HG03457 (cell line): ENCODE results near the gene CARD16.
"Not testable (repeated sequence)": the region's sequence is repeated elsewhere in the genome, so short reads cannot be mapped to it uniquely, and the experiment has no call there.

Experiments used
- ATAC-seq: cut with Tn5 transposase; IDR thresholded peaks from one replicate; pipeline ENCODE4 v1.9.1; 2021; ENCODE audit warnings: moderate number of reproducible peaks; ENCODE audit not compliant: unreplicated experiment

The CARD16 gene

DNA sequence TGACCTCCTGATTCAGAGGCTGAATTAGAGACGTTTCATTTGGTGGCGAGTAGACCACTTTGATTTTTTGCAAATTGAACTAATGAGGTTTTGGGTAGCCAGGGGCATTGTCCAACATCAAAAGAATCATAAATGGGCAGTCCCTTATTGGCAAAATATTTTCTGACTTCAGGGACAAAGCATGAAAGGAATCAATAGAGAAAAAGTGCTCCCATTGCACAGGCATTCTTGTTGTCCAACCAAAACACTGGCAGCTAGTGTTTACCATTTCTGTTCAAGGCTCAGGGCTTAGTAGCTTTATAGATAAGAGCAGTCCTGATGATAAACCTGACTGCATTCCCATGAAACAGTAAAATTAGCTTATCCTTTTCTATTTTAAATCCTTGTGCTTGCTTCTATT, 6.4 kb upstream of the CARD16 start:
- ATAC-seq = no peak

DNA sequence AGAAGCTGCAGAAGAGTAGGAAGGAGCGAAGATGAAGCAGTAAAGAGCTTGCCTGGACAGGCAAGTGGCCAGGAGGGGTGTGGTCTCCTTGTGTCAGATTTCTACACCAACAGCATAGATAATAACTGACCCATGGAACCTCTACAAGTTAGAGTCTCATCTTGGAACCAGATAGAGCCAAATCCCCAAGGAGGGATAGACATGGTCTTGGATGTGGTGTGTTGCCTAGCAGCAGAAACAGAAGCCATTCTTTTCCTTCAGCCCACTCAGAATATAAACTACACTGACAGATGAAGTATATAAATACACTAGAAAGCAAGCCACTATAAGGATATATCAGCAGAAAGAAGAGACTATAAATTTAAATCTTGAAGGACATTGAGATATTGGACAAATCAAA, 4.3 kb upstream of the CARD16 start:
- no peak for ATAC-seq

GRCh38 chr11:105046898-105047579, 1.9 kb upstream of the CARD16 start:
- ATAC-seq = no peak

- no peak for ATAC-seq
These were observed 651 bp upstream of the CARD16 start for GRCh38 chr11:105045676-105046296.

DNA sequence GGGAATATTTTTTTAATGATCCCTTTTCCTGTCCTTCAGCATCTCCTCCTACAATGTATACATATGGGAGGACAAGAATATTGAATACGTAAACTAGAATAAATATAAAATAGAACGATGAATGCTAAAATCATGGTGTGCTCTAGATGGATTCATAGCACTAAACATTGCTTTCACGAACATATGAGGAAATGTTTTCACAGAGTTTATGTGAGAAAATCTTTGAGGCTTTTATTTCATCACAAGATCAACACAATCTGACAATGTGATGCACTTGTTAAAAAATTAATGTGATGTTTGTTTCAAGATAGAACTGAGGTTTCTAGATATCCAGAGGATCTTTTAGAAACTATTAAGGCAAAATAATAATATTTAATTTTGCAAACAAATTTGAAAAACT, 3.0 kb downstream of the CARD16 start:
- ATAC-seq = no peak

GRCh38 chr11:105040703-105041102, 4.4 kb downstream of the CARD16 start:
- no peak for ATAC-seq

DNA sequence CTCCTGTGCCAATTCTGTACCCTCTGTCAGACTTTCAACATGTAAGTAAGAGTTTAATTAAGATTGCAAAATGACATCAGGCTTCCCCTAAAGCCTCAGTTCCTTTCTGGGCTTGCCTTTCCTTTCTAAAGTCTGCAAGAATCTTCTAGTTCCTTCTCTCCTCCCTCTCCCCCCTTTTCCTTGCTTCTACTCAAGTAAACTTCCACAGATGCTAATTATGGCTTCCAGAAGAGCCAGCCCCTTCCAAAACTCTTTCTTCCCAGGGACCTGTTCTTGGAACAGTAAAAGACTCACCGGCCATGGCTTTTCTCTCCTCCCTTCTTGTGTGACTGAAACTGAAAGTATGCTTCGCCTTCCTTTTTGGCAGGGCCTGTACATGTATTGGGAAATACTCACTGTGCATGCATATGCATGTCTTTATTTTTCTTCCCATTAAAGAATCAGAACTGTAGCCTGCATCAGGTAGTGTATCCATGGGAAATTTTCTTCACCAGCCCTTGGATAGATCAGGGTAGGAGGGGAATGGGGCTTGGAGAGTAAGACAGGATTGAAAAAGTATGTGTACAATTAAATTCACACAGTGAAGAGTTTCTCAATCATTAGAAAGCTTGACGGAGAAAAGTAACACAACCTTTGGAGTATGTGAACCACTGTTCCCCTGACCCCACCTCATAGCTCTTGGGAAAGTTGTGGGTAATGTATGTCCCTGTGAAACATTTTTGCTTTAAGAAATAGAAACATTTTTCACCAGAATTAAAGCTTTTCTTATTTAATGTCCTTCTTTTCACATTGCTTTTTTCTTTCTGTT, 10.1 kb downstream of the CARD16 start, which contains the start of gene CASP1:
TSS of gene CASP1 (minus strand) at position 332 of the 808 bp plus-strand sequence. CDS start at position 301, 31 bp downstream.
- peak; percentile 97 for ATAC-seq

- not testable (repeated sequence) for ATAC-seq
These were observed 10.7 kb downstream of the CARD16 start for GRCh38 chr11:105034388-105034787.

GRCh38 chr11:105033781-105034180, 11.4 kb downstream of the CARD16 start:
- ATAC-seq = no peak

DNA sequence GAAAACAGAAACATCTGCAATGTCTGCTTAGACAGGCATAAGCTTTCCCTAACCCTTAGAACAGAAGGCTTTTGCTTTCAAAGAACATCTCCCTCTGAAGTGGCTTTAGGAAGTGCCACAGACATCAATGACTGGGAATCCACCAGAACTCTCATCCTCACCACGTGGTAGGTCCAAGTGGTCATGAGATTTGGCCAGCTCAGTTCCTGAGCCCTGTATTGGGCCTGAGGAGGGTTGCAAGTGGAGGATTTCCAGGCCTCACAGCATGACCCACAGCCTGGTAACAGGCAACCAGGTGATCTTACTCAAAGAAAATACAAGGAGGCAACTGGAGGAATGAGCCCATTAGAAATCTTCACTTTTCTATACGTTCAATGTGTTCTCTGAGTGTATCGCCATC, 11.8 kb downstream of the CARD16 start:
- ATAC-seq = no peak

DNA sequence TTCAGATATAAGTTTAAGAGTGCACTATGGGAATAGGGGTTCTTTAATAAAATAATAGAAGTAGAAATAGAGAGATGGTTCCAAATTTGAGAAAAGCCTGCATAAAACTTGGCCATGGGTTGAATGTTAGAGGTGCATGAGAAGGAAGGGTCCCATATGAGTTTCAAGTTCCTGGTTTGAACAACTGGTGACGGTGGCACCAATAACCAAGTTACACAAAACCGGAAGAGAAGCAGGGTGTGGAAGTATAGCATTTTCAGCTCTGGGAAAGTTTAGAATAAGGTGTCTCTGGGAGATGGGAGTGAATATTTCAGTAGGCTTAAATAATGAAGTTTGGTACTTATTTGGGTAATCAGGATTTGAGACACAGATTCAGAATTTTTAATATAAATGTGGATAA, 12.6 kb downstream of the CARD16 start:
- ATAC-seq = no peak

GRCh38 chr11:105027678-105028077, 17.5 kb downstream of the CARD16 start:
- no peak for ATAC-seq

DNA sequence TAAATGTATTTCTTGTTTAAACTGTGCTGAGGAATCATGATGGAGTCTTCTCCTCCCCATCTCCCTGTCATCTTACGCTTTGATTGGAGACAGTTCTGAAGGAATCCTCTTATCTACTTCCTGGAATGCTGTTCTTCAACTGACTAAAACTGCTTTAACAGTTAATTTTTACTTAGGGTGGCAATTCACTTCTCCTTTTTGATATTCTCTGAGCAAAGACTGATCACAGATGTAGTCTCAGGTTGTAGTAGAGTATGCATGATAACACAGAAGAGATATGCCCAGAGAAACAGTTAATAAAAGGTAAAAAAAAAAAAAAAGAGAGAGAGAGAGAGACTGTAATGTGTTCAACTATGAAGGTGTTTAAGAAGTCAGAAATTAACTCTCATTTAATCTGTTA, 20.7 kb downstream of the CARD16 start:
- no peak for ATAC-seq

GRCh38 chr11:105023003-105023402, 22.1 kb downstream of the CARD16 start, which contains the start of gene CASP5:
Gene CASP5 (minus strand): TSS chr11:105023168. CDS start chr11:105023136, 32 bp downstream.
- ATAC-seq = no peak

- ATAC-seq = no peak
These were observed 22.6 kb downstream of the CARD16 start for GRCh38 chr11:105022527-105022926.

GRCh38 chr11:105007463-105007862, 37.7 kb downstream of the CARD16 start:
- no peak for ATAC-seq

GRCh38 chr11:105005451-105005845, 39.7 kb downstream of the CARD16 start:
- ATAC-seq = no peak

- no peak for ATAC-seq
These were observed 41.1 kb downstream of the CARD16 start for GRCh38 chr11:105004021-105004420.

GRCh38 chr11:105003151-105003550, 42.0 kb downstream of the CARD16 start:
- no peak for ATAC-seq

DNA sequence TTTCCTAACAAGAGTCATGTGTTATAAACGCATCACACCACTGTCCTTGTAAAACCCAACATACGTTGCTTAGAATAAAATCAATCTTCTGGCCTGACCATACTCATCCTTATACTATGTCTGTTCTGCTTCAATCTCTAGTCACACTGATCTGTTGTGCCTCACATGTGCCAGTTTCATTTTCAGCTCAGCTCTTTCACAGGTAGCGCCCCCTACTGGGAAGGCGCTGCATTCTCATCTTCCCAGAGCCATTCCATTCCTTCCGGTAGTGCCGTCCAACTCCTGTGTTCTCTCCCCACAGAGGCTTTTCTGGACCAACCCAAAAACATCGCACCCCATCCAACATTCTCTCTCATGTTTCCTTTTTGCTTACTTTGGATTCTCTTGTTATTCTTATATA, 44.3 kb downstream of the CARD16 start:
- ATAC-seq = peak; percentile 74

DNA sequence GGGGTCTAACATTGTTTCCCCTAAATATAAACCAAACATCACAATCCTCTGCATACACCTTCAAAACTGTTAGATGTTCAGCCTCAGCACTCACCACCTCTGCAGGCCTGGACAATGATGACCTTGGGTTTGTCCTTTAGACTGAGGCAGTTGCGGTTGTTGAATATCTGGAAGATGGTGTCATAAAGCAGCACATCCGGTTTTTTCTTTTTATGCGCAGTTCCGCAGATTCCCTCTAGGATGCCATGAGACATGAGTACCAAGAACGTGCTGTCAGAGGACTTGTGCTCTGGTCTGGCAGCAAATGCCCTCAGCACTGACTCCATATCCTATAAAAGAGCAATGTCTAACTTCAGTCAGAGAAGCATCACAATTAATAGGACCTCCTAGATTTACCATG, 45.0 kb downstream of the CARD16 start:
- ATAC-seq = no peak

DNA sequence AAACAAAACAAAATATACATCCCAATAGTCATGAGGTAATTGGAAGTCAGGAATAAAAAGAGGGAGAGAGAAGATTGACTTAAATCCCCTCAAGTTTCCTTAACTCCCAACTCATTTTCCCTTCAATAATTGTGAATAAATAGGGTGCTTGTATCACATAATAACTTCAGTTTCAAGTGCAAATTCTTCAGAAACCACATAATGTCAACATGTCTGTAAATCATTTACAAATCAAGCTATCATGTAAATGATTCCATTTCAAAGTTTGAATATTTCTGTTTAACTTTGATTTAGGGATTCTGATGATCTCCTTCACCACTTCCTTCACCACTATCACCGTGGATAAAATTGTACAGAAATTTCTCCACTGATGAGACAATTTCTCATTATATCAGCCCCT, 45.4 kb downstream of the CARD16 start:
- ATAC-seq = no peak
